Spleen (tissue), 7 donors: ENCODE measurements around the gene RARA.

Experiments used
- CTCF ChIP-seq, 11 experiments: fragments of 200-600 bp in 7 of 11; fragments of 450-650 bp in 4 of 11; sonication (generic) in 4 of 11; IDR thresholded peaks in 8 of 11; conservative IDR thresholded peaks in 3 of 11; 1 replicate in 7 of 11; 2 replicates in 4 of 11; pipeline versions ENCODE4 v1.4.0 to v1.8.0; 2016 to 2021; ENCODE audit warnings: antibody characterized with exemption in 11 of 11, inconsistent platforms in 4 of 11, mild to moderate bottlenecking in 1 of 11
- POLR2A ChIP-seq, 3 donors: fragments of 450-650 bp; IDR thresholded peaks; one replicate each; pipeline ENCODE4 v1.5.1; 2017; ENCODE audit warnings: antibody characterized with exemption in 3 of 3, mild to moderate bottlenecking in 1 of 3
- POLR2AphosphoS5 ChIP-seq, 3 donors: sonication (generic); formaldehyde crosslinking; IDR thresholded peaks; one replicate each; pipeline ENCODE4 v1.5.1; 2017; ENCODE audit warnings: antibody characterized with exemption in 3 of 3
- donor health status: DM: no; HTN: no; CAD: no; lungs with moderate emphysema.
- donor health status: DM: no; HTN: no; CAD: no.
- donor health status: DM: no; HTN: no; CAD: no.

- TF ChIP-seq CTCF (IDR thresholded peaks at IDR 0.05 in 8 of 11, conservative IDR thresholded peaks at IDR 0.05 in 3 of 11), result peak in 1 of 11 experiments; percentile 1
- peak in 2 of 3 donors; percentile 61 to 71 for TF ChIP-seq POLR2AphosphoS5 (IDR thresholded peaks at IDR 0.05)
- TF ChIP-seq POLR2A (IDR thresholded peaks at IDR 0.05), result no peak
These were observed 7.8 kb downstream of the RARA start for GRCh38 chr17:40316571-40317344.
